ENCODE data around the gene OTUD1. TPM values are rescaled to one million over a fixed set of nuclear protein-coding genes. Genes with fewer than 3 reads are reported as not detected.
A peak's percentile ranks its signal among the peaks of the same experiment; 100 is the strongest.

Gene OTUD1
- total RNA-seq, 2 donors from 2014 or later, result 13.3 to 18.4 TPM

DNA sequence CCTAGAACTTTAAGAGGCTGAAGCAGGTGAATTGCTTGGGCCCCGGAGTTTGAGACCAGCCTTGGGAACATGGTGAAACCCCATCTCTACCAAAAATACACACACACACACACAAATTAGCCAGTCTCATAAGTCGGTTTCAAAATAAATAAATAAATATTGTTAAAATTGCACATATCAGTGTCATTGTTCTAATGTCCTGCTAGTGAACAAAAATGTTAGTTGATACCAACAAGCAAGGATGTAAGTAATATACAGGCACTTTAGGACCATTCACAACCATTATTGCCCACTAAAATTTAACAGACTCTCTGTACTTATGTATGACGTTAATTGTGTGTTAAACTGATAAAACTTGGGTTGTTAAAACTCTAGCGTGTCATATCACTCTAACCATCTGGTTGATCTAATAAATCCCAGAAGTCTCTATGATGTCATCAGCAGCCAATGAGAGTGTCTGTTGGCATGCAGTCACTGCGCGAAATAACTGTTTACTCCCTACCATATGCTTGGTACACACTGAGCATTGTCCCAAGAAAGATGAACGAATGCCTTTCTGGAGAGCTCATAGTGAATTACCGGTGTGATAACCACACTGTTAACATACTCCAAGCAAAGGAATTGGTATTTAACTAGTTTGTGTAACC lies 30.4 kb upstream of the OTUD1 start:
- H3K4me3 Mint-ChIP-seq, result no peak overlapping the region
- no peak overlapping the region for H3K27ac Mint-ChIP-seq

GRCh38 chr10:23412223-23412622 lies 26.7 kb upstream of the OTUD1 start:
- ATAC-seq (replicated peaks in 1 of 2), result peak; percentile 92 to 95
- Mint-ChIP-seq H3K4me1 (ENCODE audit: low read depth) (peaks cover 31% of the 10 kb centered on the region), H3K27me3 (ENCODE audit: low read depth) (no peaks in the 10 kb centered on the region)

More for the DNA sequence above, 30.4 kb upstream of the OTUD1 start:
- H3K36me3 Mint-ChIP-seq (ENCODE audit: insufficient read depth in 2 of 2), result no peaks in the 10 kb centered on the region
- DNase-seq (no peak), ATAC-seq (replicated peaks in 1 of 2) (no peak)
- H3K4me1 Mint-ChIP-seq (ENCODE audit: low read depth), result peaks cover 18% of the 10 kb centered on the region
- no peaks in the 10 kb centered on the region for H3K9me3 Mint-ChIP-seq
- H3K27me3 Mint-ChIP-seq (ENCODE audit: low read depth), result no peaks in the 10 kb centered on the region

GRCh38 chr10:23413629-23414089 lies 25.2 kb upstream of the OTUD1 start:
- Mint-ChIP-seq H3K4me3 (peak overlapping the region in 1 of 2 donors; percentile 18), H3K4me1 (ENCODE audit: low read depth) (peaks cover 31% of the 10 kb centered on the region), H3K36me3 (ENCODE audit: insufficient read depth in 2 of 2) (peaks cover 0 to 2% of the 10 kb centered on the region in 2 donors), H3K27me3 (ENCODE audit: low read depth) (no peaks in the 10 kb centered on the region), H3K9me3 (no peaks in the 10 kb centered on the region), H3K27ac (no peak overlapping the region)
- DNase-seq (no peak), ATAC-seq (replicated peaks in 1 of 2) (peak; percentile 33 to 38)

More at GRCh38 chr10:23412223-23412622, 26.7 kb upstream of the OTUD1 start:
- Mint-ChIP-seq H3K27ac (peak overlapping the region; percentile 82), H3K4me3 (peak overlapping the region; percentile 48 to 69), H3K36me3 (ENCODE audit: insufficient read depth in 2 of 2) (peaks cover 0 to 2% of the 10 kb centered on the region in 2 donors), H3K9me3 (no peaks in the 10 kb centered on the region)
- DNase-seq, result peak; percentile 27 to 33

DNA sequence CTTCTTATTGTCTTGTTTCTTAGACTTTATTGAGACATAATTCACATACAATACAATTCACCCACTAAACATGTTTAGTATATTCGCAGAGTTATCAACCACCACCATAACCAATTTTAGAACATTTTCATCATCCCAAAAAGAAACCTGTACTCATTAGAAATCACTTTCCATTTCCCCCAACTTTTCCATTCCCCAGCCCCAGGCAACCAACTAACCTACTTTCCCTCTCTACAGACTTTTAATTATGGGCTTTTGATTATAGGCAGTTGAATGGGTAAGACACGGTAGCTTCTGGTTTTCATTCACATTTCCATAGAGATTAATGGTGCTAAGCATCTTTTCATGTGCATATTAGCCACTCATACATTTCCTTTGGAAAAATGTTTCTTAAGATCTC lies 24.2 kb upstream of the OTUD1 start:
- Mint-ChIP-seq H3K9me3 (no peaks in the 10 kb centered on the region), H3K4me1 (ENCODE audit: low read depth) (peaks cover 31% of the 10 kb centered on the region), H3K27me3 (ENCODE audit: low read depth) (no peaks in the 10 kb centered on the region), H3K4me3 (peak overlapping the region in 1 of 2 donors; percentile 33), H3K36me3 (ENCODE audit: insufficient read depth in 2 of 2) (peaks cover 0 to 2% of the 10 kb centered on the region in 2 donors), H3K27ac (peak overlapping the region; percentile 56)
- no peak for ATAC-seq (replicated peaks in 1 of 2)
- no peak for DNase-seq

DNA sequence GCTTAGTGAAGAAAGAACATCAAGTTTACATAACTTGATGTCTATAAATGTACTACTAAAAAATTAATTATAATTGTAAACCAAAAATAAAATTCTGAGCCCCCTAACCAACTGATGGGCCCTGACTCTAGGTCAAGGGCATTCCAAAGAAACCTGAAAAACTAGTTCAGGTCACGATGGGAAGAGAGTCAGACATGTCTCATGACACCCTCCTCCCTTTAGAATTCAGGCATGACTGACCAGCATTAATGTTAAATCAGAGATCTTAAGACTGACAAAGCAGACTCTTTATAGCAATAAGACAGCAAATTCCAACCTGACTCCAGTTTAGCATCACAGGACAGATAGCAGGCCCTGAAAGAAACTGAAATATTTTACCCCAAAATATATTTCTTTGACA lies 21.6 kb upstream of the OTUD1 start:
- Mint-ChIP-seq H3K4me3 (no peak overlapping the region), H3K4me1 (ENCODE audit: low read depth) (peaks cover 25% of the 10 kb centered on the region)

DNA sequence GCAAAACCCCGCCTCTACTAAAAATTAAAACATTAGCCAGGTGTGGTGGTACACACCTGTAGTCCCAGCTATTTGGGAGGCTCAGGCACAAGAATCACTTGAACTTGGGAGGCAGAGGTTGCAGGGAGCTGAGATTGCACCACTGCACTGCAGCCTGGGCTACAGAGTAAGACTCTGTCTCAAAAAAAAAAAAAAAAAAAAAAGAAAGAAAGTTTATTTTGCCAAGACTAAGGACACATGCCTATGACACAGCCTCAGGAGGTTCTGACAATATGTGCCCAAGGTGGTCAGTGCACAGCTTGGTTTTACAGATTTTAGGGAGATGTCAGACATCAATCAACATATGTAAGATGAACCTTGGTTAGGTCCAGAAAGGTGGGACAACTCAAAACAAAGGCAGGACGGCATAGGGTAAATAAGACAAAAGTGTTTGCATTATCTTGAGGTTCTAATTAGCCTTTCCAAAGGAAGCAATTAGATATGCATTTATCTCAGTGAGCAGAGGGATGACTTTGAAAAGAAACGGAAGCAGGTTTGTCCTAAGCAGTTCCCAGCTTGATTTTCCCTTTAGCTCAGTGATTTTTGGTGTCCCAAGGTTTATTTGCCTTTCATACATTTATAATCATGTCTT lies 20.7 kb upstream of the OTUD1 start:
- peaks cover 16% of the 10 kb centered on the region for H3K4me1 Mint-ChIP-seq (ENCODE audit: low read depth)
- H3K27ac Mint-ChIP-seq, result no peak overlapping the region
- ATAC-seq (replicated peaks in 1 of 2) (no peak), DNase-seq (no peak)
- H3K27me3 Mint-ChIP-seq (ENCODE audit: low read depth), result peaks cover 4% of the 10 kb centered on the region
- no peaks in the 10 kb centered on the region for H3K9me3 Mint-ChIP-seq
- peaks cover 0 to 2% of the 10 kb centered on the region in 2 donors for H3K36me3 Mint-ChIP-seq (ENCODE audit: insufficient read depth in 2 of 2)
- no peak overlapping the region for H3K4me3 Mint-ChIP-seq

More for the DNA sequence above, 21.6 kb upstream of the OTUD1 start:
- H3K36me3 Mint-ChIP-seq (ENCODE audit: insufficient read depth in 2 of 2), result peaks cover 0 to 2% of the 10 kb centered on the region in 2 donors
- no peak for ATAC-seq (replicated peaks in 1 of 2)
- H3K27ac Mint-ChIP-seq, result no peak overlapping the region
- H3K9me3 Mint-ChIP-seq, result no peaks in the 10 kb centered on the region
- DNase-seq, result no peak
- peaks cover 4% of the 10 kb centered on the region for H3K27me3 Mint-ChIP-seq (ENCODE audit: low read depth)

GRCh38 chr10:23419201-23419600 lies 19.7 kb upstream of the OTUD1 start:
- Mint-ChIP-seq H3K4me3 (no peak overlapping the region), H3K27me3 (ENCODE audit: low read depth) (peaks cover 4% of the 10 kb centered on the region), H3K9me3 (no peaks in the 10 kb centered on the region), H3K4me1 (ENCODE audit: low read depth) (peaks cover 6% of the 10 kb centered on the region), H3K36me3 (ENCODE audit: insufficient read depth in 2 of 2) (peaks cover 0 to 2% of the 10 kb centered on the region in 2 donors), H3K27ac (no peak overlapping the region)
- no peak for DNase-seq
- ATAC-seq (replicated peaks in 1 of 2), result no peak

- H3K36me3 Mint-ChIP-seq (ENCODE audit: insufficient read depth in 2 of 2), result peaks cover 0 to under 1% of the 10 kb centered on the region in 2 donors
- no peak overlapping the region for H3K27ac Mint-ChIP-seq
- no peaks in the 10 kb centered on the region for H3K4me1 Mint-ChIP-seq (ENCODE audit: low read depth)
- DNase-seq, result no peak
- no peaks in the 10 kb centered on the region for H3K9me3 Mint-ChIP-seq
- ATAC-seq (replicated peaks in 1 of 2), result no peak
- H3K27me3 Mint-ChIP-seq (ENCODE audit: low read depth), result peaks cover 4% of the 10 kb centered on the region
- no peak overlapping the region for H3K4me3 Mint-ChIP-seq
Observed at GRCh38 chr10:23419655-23420329, 19.1 kb upstream of the OTUD1 start.

GRCh38 chr10:23421397-23421796 lies 17.5 kb upstream of the OTUD1 start:
- ATAC-seq (replicated peaks in 1 of 2), result no peak
- Mint-ChIP-seq H3K27ac (no peak overlapping the region), H3K27me3 (ENCODE audit: low read depth) (peaks cover 5% of the 10 kb centered on the region)

GRCh38 chr10:23422003-23422411 lies 16.9 kb upstream of the OTUD1 start:
- Mint-ChIP-seq H3K36me3 (ENCODE audit: insufficient read depth in 2 of 2) (no peaks in the 10 kb centered on the region), H3K27ac (no peak overlapping the region), H3K4me3 (no peak overlapping the region), H3K27me3 (ENCODE audit: low read depth) (peaks cover 11% of the 10 kb centered on the region), H3K4me1 (ENCODE audit: low read depth) (no peaks in the 10 kb centered on the region), H3K9me3 (peaks cover 0 to 2% of the 10 kb centered on the region in 2 donors)
- ATAC-seq (replicated peaks in 1 of 2) (no peak), DNase-seq (no peak)

More at GRCh38 chr10:23421397-23421796, 17.5 kb upstream of the OTUD1 start:
- peaks cover 0 to 2% of the 10 kb centered on the region in 2 donors for H3K9me3 Mint-ChIP-seq
- DNase-seq, result no peak
- no peak overlapping the region for H3K4me3 Mint-ChIP-seq
- H3K4me1 Mint-ChIP-seq (ENCODE audit: low read depth), result no peaks in the 10 kb centered on the region
- no peaks in the 10 kb centered on the region for H3K36me3 Mint-ChIP-seq (ENCODE audit: insufficient read depth in 2 of 2)

DNA sequence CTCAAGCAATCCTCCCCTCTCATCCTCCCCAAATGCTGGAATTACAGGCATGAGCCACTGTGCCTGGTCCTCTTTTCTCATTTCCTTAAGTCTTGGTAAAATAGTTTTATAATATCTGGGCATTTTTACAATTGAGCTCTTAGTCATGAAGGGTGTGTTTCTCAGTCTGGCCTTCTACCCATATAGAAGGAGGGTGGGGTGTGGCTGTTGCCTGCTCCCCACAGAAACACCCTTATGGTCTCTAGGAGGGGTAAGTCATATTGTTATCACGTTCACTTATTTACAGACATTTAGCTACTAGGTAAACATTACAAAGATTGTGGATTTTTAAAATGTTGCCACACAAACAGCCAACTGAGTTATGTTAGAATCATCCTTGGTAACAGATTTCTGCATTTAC lies 6.7 kb upstream of the OTUD1 start:
- no peaks in the 10 kb centered on the region for H3K27me3 Mint-ChIP-seq (ENCODE audit: low read depth)
- H3K27ac Mint-ChIP-seq, result no peak overlapping the region
- no peaks in the 10 kb centered on the region for H3K9me3 Mint-ChIP-seq

DNA sequence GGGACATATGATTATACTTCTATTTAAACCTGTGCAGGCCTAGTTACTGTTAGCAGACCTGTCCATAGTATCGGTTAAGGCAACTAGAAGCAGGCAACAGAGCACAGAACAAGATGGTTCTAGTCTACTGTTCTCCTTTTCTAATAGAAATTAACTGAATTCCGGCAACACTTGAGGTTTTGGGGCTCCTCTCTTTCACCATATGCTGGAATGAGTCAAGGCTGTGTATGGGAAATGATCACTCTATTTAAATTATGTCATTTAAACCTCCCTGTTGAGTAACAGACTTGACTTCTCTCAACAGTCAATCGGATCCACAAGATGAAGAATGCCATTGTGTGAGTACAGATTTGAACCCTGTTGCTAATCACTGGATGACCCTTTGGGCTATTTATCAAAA lies 6.2 kb upstream of the OTUD1 start:
- Mint-ChIP-seq H3K4me1 (ENCODE audit: low read depth) (no peaks in the 10 kb centered on the region), H3K36me3 (ENCODE audit: insufficient read depth in 2 of 2) (no peaks in the 10 kb centered on the region)

More for the DNA sequence above, 6.7 kb upstream of the OTUD1 start:
- ATAC-seq (replicated peaks in 1 of 2), result no peak
- DNase-seq, result no peak
- no peak overlapping the region for H3K4me3 Mint-ChIP-seq
- no peaks in the 10 kb centered on the region for H3K4me1 Mint-ChIP-seq (ENCODE audit: low read depth)
- H3K36me3 Mint-ChIP-seq (ENCODE audit: insufficient read depth in 2 of 2), result no peaks in the 10 kb centered on the region

GRCh38 chr10:23433701-23434100 lies 5.2 kb upstream of the OTUD1 start:
- no peak overlapping the region for H3K4me3 Mint-ChIP-seq
- ATAC-seq (replicated peaks in 1 of 2), result no peak
- no peak for DNase-seq
- H3K4me1 Mint-ChIP-seq (ENCODE audit: low read depth), result peaks cover 8% of the 10 kb centered on the region
- no peak overlapping the region for H3K27ac Mint-ChIP-seq
- no peaks in the 10 kb centered on the region for H3K9me3 Mint-ChIP-seq
- no peaks in the 10 kb centered on the region for H3K27me3 Mint-ChIP-seq (ENCODE audit: low read depth)
- no peaks in the 10 kb centered on the region for H3K36me3 Mint-ChIP-seq (ENCODE audit: insufficient read depth in 2 of 2)

More for the DNA sequence above, 6.2 kb upstream of the OTUD1 start:
- H3K4me3 Mint-ChIP-seq, result no peak overlapping the region
- H3K27ac Mint-ChIP-seq, result no peak overlapping the region
- no peaks in the 10 kb centered on the region for H3K9me3 Mint-ChIP-seq
- H3K27me3 Mint-ChIP-seq (ENCODE audit: low read depth), result no peaks in the 10 kb centered on the region
- DNase-seq (no peak), ATAC-seq (replicated peaks in 1 of 2) (peak in 1 of 2 donors; percentile 30)

All from activated T-cell treated with anti-CD3 and anti-CD28 coated beads, Interleukin-2, amount 50 U/mL, for 72 hours (primary cell).